ENCODE results near the gene SCGB3A2.

SCGB3A2 gene

DNA sequence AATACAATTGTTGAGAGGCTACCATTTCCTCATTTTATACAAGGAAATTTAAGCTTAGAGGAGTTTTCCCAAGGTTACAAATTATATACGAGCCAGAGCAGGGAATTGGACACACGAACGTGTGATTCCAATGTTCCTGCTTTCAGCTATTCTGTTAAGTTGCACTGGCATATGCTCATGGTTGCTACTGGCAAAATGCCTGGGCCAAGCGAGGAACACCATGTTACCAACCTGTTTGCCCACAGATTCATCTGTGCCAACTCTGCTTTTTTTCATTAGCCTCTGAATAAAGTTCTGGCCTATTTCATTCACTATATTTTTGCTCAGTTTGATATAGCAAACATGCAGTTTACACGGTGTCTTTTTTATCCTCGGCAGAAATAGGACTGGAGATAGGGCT is 32.9 kb downstream of the SCGB3A2 start:
- DNase-seq = peak; percentile 40

DNA sequence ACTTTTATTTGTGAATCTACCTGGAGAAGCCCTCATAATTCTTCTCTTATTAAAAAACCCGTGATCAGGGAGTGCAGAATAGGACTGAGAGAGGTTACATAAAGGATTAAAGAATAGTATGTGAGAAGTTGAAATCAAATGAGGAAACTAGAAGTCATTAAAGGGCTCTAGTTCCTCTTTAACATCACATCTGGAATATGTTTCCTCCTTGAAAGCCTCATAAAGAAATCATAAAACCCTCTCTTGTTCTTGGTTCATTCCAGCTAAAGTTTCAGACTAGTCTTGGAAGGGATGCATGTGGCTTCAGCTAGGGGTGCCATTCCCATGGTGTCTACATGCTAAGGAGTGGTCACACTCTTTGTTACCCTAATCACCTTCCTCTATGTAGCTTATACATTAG is 33.5 kb downstream of the SCGB3A2 start:
- no peak for DNase-seq

- DNase-seq = no peak
Measured at GRCh38 chr5:147913786-147914185, 35.3 kb downstream of the SCGB3A2 start.

DNA sequence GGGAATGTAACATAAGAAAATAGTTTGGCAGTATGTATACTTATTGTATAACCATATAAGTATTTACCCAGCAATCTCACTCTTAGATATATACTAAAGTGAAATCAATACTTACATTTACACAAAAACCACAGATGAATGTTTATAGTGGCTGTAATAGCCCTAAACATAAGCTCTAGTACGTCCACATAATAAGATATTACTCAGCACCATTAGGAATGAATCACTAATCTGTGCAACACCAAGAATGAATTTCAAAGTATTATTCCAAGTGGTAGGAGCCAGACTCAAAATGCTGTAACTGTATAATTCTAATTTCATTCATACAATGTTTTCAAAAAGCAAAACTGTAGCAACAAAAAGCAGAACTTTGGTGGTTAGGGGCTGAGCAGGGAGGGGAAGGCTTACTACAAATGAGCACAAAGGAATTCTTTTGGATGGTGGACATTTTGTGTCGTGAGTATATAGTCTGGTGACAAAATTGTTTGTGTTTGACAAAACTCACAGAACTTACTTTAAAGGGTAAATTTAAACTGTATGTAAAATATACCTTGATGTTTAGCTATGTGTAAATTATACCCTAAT is 39.7 kb downstream of the SCGB3A2 start:
- no peak for DNase-seq

DNA sequence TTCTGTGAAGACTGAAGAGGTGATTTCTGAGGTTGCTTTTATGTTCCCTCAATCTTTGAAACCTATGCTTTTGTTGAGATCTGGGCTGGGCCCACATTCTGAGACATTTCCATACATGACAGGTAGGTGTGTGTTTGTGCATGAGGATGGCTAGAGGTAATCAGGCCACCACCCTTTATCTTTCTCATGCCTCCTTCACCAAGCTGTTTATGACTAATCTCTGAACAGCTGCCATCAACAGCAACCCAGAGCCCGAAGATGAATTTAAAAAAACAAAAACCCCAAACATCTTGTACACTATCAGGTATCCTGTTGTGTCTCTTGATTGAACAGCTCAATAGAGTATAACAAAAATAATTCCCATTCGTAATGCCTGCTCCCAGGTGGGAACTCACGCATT is 40.4 kb downstream of the SCGB3A2 start:
- peak; percentile 19 for DNase-seq

GRCh38 chr5:147920420-147921030 is 42.0 kb downstream of the SCGB3A2 start:
- DNase-seq = no peak

DNA sequence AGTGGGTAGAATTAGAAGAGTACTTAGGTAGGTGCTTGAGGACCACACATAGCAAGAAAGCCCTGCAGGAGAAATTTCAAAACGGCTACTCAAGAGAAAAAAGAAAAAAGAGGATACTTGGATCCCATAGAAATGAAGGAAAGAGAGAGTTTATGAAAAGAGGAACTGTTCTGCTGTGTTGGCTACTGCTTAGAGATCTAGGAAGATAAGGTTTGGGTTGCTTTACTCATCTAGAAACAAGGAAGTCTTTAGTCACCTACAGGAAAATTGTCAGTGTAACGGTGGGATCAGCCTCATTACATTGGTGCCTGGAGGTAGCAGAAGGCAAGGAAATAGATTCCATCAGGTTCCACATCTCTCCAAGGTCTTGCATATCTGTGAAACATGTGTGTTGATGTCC is 42.6 kb downstream of the SCGB3A2 start:
- no peak for DNase-seq

DNA sequence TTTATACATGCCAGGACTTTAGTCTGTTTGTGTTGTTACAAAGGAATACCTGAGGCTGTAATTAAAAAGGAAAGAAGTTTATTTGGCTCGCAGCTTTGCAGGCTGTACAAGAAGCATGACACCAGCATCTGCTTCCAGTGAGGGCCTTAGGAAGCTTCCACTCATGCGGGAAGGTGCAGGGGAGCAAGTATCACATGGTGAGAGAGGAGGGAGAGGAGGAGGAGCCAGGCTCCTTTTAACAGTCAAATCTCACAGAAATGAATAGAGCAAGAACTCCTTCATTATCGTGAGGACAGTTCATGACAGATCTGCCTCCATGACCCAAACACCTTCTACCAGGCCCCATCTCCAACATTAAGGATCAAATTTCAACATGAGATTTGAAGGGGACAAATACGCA is 46.5 kb downstream of the SCGB3A2 start:
- DNase-seq = no peak

- DNase-seq = no peak
Measured at GRCh38 chr5:147927901-147928300, 49.4 kb downstream of the SCGB3A2 start.

- DNase-seq = no peak
Measured at GRCh38 chr5:147930769-147931168, 52.3 kb downstream of the SCGB3A2 start.

Measured in NCI-H2171 (cell line).